HG03097 (cell line): Measurements from ENCODE around the gene CNTNAP5.

Source experiments
- ATAC-seq: cut with Tn5 transposase; IDR thresholded peaks from one replicate; pipeline ENCODE4 v1.9.1; 2021; ENCODE audit not compliant: unreplicated experiment, low FRiP score

Gene CNTNAP5

DNA sequence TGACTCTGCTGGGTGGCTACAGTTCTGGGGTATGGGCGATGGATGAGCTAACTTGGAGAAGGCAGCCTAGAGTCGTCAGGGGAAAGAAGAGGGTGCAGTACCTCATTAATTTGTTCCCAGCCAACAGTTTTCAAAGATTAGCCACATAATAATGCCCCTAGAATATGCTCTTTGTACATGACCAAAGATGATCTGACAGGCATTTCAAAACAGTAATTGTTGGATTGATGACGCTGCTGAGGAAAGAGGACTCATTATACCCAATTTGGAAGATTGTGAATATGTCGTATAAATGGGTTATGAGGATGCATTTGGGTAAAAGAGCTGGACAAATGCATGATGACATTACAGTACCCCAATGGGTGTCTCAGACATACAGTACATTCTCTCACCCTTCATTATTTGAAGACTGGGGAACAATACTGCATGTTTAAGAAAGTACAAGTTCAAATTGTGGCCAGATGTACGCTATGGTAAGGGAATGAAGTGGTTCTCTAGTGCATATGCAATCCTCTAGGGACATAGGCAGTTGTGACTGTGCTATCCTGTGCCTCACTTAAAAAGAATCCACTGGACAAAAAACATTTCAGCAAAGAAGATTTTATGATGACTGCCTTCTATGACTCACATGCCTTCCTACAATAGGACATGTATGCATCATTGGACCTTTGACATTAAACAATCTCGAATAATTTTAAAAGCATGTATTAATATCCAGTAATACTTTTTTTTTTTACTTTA, 233.2 kb downstream of the CNTNAP5 start:
- no peak for ATAC-seq

DNA sequence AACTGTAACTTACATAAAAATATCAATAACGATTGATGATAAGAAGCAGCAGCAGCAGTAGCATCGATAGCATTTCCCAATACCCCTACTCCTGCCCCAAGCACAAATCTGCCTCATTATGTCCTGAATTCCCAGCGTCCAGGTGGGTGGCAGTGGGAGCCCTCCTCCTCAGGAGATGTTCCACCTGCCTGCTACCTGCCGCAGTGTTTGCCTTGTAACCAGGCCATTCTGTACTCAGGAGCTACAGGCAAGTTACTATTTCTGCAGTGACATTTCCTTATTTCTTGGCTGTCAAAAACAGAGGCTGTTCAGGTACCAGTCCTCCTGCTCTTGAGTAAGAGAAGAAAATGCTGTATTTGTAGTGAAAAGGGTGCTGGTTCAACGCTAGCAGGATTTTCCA, 236.4 kb downstream of the CNTNAP5 start:
- ATAC-seq: no peak

DNA sequence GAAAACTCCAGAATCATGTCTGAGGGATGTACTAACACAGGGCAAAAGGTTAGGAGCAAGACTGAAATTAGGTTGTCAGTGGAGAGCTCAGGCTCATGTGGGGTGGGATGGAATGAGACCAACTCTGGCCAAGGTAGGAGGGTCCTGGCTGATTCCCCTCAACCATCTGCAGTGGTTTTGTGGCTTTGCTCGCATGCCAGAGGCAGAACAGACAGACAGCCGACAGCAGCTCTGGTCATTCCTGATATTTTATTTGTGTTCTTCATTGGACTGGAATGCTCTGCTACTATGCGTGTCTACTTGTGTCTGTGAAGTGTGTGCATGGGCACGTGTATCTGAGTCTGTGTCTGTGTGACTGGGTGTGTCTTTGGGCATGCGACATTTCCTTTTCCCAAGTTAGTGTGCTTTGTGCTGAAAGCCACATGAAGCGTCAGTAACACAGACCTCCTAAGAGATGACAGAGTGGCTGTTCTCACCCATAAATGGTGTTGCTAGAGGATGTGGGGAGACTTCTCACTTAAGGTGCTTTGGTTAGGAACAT, 239.5 kb downstream of the CNTNAP5 start:
- no peak for ATAC-seq

DNA sequence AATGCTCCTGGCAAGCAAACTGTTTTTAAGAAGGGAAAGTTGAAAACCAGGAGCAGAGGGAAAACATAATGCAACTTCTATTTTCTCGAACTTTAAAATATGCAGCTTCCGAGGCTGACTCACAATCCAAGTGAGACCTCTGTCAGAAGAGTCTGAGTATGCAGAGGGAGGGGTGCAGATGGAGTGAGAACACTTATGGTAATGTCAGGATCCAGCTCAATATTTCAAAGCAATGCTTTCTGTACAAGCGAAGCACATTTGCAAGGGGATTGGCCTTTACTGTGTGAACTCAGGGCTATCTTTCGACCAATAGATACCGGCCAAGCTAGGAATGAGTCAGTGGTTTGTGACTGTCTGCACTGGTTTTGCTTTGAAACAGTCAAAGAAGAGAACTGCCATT, 242.7 kb downstream of the CNTNAP5 start:
- no peak for ATAC-seq

DNA sequence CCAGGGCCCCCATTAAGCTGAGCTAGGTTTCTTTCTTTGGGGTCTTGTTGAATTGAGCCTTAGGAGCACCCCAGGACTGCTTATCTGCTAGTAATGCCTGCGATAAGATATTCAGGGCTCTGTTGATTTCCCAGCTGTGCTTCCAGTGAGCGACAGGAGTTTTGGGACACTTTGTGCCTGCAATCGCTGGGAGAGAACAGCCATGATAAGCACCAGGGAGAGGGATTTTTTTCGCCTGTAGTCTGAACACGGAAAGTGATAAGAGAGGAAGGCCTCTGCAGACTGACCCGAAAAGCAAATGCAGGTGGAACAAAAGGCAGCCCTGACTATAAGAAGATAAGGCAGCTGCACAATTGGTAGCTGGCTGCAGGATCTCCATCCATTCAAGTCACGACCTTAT, 244.3 kb downstream of the CNTNAP5 start:
- no peak for ATAC-seq

DNA sequence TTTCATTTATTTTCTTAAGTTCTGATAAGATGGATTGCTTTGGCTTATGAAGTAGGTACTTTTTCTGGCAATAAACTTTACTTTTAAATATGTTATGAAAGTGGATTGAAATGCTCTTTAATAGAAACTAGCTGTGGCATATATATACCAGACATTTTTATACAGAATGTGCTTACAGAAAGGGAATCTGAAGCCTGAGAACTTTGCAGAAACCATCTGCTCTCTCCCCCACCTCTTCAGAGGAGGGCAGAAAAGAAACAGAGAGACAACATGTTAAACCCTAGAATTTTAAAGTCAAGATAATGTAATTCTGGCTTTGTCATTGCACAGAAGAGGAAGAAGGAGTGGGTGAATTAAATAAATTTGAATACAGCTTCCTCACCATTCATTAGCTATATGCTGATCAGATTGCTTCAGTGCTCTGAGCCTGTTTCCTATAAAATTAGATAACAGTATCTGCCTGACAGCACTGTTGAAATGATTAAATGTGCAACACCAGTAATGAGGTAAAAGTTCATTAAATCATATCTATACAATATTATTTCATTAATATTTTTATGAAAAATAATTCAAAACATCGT, 247.3 kb downstream of the CNTNAP5 start:
- ATAC-seq: no peak

DNA sequence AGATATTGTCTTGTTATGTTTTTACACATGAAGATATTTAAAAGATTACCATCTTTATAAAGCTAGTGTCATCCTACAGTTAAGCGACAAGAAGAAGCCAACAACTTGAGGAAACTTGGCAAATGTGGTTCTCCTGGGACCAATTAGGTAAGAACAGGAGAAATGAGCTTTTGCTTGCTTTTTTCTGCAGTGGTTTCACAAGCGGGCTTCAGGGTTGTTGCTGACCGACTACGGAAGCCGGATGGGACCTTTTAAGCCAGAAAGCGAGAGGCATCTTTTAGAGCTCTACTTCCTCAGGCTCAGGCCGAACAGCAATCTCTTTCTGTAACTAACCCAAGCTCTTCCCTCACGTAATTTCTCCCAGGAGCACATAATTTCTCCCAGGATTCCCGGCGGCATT, 256.5 kb downstream of the CNTNAP5 start:
- ATAC-seq: no peak

DNA sequence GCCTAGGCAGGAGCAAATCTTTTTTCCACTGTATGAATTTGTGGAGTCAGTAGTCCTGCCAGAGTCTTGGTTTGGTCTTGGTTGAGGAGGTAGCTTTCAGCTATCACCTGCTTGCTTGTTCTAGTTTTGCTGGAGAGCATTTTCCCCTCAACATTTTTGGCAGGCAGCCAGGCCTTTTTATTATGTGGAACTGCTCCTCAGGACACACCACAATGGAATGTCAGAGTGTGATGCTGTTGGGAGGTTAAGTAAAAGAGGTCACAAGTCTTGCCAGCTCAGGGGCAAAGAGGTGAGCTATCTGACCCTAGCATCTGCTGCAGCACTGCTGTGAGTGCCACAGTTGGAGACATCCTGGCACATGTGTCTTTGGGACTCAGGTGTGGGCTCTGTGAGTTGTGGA, 258.0 kb downstream of the CNTNAP5 start:
- no peak for ATAC-seq

DNA sequence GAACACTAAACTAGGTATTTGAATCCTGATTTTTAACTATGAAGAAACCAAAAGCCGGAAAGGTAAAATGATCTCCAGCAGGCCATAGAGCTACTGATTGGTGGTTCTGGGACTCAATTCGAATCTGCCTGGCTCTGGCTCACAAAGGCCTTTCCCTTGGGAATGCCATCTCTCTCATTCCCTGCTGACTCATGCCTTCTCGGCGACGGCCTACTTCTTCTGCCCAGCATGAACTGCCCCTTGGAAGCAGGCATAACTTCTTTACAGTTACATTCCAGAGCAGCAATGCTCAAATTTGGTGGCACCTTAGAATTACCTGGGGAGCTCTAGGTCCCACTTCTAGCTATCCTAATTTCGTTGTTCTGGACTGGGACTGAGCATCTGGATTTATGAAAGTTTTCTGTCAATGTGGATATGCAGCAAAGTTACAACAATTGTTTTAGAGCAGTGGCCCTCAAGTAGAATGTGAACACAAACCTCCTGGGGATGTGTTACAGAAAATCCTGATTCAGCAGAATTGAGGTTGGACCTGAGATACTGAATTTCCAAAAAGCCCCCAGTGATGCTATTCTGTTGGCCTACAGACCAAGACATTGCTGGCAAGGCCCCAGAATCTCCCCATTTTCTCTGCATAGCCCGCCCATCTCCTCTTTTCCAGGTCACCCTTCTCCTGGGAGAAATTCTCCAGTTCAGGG, 261.1 kb downstream of the CNTNAP5 start:
- no peak for ATAC-seq

DNA sequence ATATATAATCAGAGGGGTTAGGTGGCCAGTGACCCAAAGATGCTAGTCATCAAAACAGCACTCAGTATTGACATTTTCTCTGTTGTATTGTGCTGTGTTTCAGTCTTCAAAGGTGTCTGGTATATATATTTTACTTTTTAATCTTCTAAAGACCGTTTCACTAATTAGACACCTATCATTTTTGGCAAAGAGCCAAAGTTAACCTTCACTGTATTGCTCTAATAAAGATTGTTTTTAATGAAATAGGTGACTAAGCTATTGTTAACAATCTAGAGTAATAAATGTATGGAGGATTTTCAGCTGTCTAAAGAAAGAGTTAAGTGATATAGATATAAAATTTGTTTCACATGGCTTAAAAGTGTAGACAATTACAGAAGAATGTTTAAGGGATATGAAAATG, 264.0 kb downstream of the CNTNAP5 start:
- ATAC-seq: no peak

DNA sequence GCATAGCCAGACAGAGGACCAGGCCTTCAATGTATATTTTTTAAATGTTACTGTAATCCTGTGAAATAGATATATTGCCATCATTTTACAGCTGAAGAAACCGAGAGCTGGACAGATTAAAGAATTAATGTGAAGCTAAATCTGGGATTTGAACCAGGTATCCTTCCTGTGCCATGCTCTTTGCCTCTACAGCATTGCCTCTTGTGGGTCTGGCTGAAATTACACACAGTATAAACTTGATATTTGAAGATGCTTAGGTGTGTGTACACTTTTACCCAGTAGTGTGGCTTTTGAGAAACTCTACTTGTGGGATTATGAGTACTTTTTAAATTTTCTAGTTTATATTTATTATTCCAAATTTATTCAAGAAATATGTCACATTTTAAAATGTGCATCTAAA, 264.5 kb downstream of the CNTNAP5 start:
- no peak for ATAC-seq

DNA sequence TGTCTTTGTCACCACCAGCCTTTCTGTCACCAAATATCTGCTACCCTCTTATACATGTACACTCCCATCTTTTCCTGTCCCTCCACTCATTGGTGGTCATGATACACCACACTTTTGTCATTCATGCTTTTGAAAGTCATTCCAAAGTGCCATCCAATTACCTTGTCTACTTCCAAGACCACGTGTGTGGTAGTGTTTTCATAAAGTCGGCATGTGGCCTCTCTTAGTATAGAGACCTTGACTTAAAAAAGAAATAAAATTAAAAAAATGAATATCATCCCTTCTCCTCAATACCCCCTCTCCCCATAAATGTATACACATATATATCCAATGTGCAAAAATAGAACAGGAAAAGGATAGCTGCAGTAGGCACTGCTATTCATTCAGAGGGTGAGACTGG, 271.4 kb downstream of the CNTNAP5 start:
- ATAC-seq: no peak

DNA sequence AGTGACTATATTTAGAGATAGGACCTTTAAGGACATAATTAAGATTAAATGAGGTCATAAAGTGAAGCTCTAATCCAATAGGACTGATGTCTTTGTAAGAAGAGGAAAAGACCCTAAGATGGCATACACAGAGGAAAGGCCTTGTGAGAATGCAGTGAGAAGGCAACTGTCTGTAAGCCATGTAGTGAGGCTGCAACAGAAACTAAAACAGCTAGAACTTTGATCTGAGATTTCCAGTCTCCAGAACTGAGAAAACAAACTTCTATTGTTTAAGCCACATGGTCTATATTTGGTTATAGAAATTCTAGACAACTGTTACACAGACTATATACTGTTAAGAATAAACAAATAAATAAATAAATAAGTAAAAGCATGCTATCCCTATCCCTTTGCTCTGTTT, 276.8 kb downstream of the CNTNAP5 start:
- no peak for ATAC-seq

DNA sequence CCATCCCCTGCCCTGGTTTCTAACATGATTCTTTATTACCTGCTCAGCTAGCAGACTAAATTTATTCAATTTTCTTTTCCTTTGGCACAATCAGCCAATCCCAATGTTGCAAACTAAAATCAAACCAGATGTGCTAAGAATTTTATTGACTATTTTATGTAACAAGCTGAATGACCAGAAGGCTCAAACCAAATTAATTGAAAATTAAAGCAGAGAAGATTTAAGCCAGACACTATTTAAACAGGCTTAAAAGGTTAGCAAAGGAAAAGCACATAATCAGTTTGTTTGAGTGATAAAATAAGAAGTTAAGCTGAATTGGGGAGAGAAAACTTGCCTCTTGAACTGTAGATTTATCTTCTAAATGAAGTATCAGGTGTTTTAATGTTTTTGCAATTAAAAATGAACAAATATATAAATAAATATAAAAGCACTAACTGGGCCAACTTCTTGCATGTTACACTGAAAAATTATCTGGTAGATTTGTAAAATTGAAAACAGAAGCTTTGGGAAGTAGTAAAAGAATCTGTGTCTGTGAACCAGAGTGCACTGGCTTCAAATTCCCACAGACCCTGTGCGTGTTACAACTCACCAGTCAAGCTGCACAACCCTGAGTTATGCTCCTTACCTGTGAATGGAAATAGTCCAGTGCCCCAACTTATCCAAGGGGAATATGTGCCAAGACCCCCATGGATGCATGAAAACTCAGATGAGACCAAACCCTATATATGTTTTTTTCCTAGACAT, 283.4 kb downstream of the CNTNAP5 start:
- ATAC-seq: no peak

DNA sequence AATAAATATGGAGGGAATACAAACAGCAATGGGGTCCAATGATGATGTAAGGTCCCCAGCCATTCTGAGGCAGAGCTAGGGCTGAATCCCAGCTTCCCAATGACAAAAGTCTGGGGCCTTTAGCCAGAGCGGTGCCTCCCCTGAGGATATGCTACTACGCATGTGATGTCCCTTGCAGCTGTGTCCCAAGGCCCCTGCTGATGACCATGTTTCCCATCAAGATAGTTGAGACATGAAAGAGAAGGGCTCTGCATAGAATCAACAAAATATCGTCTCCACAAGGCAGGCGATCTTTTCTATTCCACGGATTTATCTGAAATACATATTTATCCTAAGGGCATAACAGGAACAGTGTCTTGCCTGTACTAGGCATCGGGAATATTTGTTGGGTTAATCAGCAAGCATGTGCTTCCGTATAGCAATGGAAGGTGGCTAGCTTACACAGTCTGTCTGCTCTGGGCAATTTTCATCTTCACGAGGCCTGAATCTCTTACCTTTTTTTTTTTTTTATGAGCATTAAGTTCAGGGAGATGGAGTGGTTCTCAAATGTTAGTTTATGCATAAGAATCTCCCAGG, 284.6 kb downstream of the CNTNAP5 start:
- no peak for ATAC-seq

DNA sequence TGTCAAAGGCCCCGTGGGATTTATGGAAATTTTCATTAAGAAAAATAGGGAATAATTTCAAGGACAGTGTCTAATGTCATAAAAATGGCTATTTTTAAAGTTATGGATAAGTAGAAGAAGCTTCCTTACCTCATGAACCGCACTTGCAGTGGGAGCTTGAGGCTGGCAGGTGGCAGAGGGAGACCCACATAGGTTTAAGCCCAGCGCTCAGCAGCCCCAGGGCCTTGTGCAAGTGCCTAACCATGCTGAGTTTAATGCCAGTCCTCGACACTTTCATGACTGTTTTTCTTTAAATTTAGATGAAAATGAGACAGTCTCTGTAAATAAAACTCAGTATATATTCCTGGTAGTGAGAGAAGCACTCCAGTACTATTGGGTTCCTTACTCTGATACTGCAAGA, 285.6 kb downstream of the CNTNAP5 start:
- ATAC-seq: no peak

DNA sequence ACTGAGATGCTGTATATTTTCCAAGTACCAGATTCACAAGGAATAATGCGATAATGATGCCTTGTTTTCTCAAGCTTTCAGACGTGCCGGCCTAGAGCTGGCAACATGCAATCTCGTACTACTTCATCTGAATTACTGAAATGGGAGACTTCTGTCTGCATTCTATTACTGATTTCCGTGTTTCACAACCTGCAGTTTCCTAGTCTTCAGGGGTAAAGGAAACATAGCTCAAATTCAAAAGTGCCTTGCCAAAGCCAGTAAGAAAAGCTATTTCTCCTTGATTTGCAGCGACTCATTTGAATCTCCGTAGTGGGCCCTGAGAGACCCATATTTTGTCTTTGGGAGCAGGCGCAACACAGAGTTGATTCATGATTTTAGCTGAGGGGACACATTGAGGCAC, 289.0 kb downstream of the CNTNAP5 start:
- no peak for ATAC-seq

DNA sequence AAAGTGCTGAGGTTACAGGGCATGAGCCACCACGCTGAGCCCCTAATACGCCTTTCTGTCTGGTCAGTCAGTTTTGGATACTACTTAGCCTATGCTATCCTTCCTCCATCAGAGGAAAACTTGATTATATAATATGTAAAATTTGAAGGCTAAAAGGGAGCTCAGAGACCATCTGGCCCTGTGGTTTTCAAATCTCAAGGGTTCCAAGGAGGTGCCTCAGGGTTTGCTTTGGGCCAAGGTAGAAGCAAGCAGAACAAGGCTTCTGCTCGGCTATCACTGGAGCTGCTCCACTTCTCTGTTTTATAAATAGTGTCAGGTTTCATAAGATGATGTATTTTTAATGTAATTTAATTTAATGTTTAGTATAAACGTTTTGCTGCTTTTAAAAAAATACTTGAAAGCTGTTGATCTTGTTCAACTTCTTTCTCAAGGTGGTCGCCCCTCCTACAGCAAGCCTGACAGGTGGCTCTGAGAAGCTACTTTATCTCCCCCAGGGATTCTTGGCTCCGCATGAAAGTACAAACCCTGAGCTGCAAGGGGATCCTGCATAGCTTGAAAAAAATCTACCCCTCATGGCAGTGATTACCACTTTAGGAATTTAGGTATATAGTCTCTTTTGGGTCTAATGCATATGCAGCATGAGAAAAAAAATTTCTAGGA, 290.3 kb downstream of the CNTNAP5 start:
- ATAC-seq: no peak

DNA sequence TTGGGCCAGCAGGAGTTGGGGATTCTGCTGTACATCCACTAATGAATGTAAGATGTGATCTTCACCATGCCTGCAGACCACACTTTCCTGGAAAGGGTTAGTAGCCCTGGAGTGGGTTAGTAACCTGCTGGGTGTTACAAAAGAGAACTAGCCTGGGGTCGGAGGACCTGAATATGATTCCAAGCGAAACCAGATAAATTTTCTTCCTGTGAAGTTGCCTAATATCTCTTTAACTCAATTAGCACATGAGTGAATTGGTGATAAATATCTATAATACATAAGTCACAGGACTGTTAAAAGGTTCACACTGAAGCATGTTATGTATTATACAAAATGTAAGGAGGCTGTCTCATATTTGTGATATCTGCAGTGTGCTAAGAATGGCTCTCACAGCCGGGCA, 291.0 kb downstream of the CNTNAP5 start:
- ATAC-seq: no peak

DNA sequence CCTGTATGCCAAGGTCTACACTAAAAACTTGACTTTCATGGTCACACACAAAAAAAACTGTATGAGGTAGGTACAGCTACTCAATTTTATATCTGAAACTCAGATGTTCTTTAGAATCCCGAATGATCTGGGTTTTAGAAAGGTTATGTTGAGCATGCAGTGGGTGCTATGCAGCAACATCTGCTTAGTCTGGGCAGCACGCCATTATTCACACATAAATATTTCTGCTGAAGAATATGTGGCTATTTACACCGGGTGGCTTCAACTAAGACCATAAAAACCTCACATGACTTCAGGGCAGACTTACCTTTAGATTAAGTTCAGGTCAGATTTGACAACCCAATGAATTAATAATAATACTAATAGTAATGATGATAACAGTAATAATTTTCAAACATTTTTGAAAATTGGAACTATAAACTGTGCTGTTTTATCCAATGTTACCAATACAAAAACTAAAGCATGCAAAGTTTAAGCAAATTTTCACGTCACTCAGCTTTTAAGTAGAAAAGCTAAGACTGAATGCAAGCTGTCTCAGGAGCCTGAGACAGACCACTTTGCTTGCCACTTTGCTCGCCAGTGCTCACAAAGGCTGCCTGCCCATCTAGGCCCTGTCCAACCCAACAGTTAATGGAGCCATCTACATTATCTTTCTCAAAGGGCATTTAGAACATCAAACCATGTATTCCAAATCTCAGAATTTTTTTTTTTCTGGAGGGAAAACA, 292.0 kb downstream of the CNTNAP5 start:
- ATAC-seq: no peak
